ENCODE data around the gene NLRP1. TPM values are rescaled to one million over a fixed set of nuclear protein-coding genes. Genes with fewer than 3 reads are reported as not detected.

The NLRP1 gene
- total RNA-seq, 1 donor: 41.3 TPM

DNA sequence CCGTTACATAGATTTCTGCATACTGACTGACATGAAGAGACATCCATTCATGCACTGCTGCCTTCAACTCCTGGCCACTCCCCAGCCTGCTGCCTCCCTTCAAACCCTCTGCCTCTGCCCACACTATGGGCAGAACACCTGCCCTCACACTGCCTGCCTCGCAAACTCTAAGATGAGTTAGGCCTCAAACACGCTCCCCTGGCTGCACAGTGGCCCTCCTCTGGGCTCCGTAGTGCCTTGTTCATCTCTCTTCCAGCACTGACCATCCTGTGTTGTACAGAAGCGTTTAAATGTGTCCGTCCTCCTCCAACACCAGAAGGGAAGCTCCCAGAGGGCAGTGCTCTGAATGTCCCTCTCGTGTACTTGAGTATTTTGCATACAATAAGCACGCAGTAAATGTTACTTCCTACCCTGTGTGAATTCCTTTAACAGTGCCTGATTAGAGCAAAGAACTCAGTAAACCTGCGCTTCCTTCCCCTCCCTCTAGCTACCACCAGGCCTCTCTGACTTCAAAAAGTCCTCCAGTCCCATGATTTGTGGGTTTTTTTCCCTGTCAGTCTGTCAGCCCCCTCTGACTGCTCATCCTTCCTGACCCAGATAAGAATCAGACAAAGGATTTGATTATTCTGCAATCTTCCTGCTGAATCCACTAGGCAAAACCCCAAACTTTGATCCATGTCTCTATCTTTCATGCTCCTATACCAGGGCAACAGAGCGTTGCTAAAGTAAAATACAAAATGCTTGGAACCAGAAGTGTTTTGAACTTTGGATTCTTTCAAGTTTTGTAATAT, 119.4 kb downstream of the NLRP1 start:
- H3K4me3 ChIP-seq (ENCODE audit: insufficient read depth, low read length): no peak overlapping the region
- H2AFZ ChIP-seq (ENCODE audit: low read length): no peak overlapping the region
- H3K27ac ChIP-seq (ENCODE audit: low read depth, low read length): no peak overlapping the region
- peaks cover 12% of the 10 kb centered on the region for H3K36me3 ChIP-seq (ENCODE audit: insufficient read depth, low read length)
- H4K20me1 ChIP-seq (ENCODE audit: insufficient read depth, low read length): peaks cover 17% of the 10 kb centered on the region
- H3K9me3 ChIP-seq (ENCODE audit: low read depth, low read length): no peaks in the 10 kb centered on the region
- peaks cover 68% of the 10 kb centered on the region for H3K79me2 ChIP-seq (ENCODE audit: insufficient read depth, low read length)
- H3K27me3 ChIP-seq (ENCODE audit: insufficient read depth, low read length): no peaks in the 10 kb centered on the region
- peaks cover 10% of the 10 kb centered on the region for H3K4me1 ChIP-seq (ENCODE audit: insufficient read depth, low read length)
- no peak overlapping the region for H3K4me2 ChIP-seq (ENCODE audit: insufficient read depth, low read length)
- TF ChIP-seq, protein P1, sequence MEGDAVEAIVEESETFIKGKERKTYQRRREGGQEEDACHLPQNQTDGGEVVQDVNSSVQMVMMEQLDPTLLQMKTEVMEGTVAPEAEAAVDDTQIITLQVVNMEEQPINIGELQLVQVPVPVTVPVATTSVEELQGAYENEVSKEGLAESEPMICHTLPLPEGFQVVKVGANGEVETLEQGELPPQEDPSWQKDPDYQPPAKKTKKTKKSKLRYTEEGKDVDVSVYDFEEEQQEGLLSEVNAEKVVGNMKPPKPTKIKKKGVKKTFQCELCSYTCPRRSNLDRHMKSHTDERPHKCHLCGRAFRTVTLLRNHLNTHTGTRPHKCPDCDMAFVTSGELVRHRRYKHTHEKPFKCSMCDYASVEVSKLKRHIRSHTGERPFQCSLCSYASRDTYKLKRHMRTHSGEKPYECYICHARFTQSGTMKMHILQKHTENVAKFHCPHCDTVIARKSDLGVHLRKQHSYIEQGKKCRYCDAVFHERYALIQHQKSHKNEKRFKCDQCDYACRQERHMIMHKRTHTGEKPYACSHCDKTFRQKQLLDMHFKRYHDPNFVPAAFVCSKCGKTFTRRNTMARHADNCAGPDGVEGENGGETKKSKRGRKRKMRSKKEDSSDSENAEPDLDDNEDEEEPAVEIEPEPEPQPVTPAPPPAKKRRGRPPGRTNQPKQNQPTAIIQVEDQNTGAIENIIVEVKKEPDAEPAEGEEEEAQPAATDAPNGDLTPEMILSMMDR (IDR thresholded peaks at IDR 0.05; ENCODE audit: extremely low read depth, low read depth, low read length): no peak
- peak; percentile 72 for DNase-seq (ENCODE audit: insufficient read length, low spot score, missing footprints)

Other genes with a start within 250 kb of the NLRP1 start
- gene NUP88, start 164.8 kb downstream of the NLRP1 start, total RNA-seq: 62.2 and 66.6 TPM in 2 replicates
- 40.2 and 51.6 TPM in 2 replicates for gene RPAIN, start 164.3 kb downstream of the NLRP1 start, total RNA-seq
- 124 and 137 TPM in 2 replicates for gene C1QBP, start 145.4 kb downstream of the NLRP1 start, total RNA-seq
- 10.0 and 10.9 TPM in 2 replicates for gene DHX33, start 115.5 kb downstream of the NLRP1 start, total RNA-seq
- 29.8 and 31.5 TPM in 2 replicates for gene DERL2, start 98.3 kb downstream of the NLRP1 start, total RNA-seq
- gene MIS12, start 97.9 kb downstream of the NLRP1 start, total RNA-seq: 10.6 and 10.9 TPM in 2 replicates

Measured in osteoblast (primary cell).